ENCODE data around the gene SSTR5. TPM values are rescaled to one million over a fixed set of nuclear protein-coding genes. Genes with fewer than 3 reads are reported as not detected.

SSTR5 gene
- total RNA-seq (2022; extraction: Qiagen RNA extraction; ENCODE audit: low read depth) = 0.20 to 0.57 TPM (median 0.53 TPM) in 5 replicates

DNA sequence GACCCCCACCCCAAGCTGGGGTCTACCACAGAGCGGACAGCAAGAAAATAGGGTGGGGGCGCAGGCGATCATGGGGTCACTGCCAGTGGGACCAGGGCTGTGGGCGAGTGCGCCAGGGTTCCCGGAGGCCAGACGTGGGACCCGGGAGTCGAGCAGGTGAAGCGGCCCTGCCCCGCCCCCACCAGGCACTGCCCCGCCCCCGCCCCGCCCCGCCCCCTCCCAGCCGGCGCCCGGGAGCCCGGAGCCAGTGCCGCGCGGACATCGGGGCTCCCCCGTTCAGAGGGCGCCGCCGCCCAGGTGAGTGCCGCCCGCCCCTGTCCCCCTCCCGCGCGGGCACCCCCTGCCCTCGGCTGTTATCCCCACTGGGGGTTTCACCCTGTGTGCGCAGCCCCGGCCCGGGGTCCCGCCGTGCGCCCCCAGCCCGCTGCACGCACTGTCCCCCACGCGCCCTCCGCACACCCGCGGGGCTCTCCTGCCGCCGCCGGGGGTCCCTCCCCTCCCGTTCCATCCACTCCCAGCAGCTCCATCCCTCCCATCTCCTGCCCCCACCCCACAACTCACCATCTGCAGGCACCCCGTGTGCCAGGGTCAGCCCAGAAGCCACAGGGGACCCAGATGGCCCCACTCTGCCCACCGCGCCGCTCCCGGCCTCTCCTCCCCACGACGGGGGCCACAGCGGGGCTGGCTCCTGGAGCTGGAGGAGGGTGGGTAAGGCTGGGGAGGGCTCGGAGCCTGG is at the start of gene SSTR5:
SSTR5 (plus strand) TSS at position 222 of the 736 bp plus-strand sequence. CDS start 6,122 bp downstream, outside the sequence.

DNA sequence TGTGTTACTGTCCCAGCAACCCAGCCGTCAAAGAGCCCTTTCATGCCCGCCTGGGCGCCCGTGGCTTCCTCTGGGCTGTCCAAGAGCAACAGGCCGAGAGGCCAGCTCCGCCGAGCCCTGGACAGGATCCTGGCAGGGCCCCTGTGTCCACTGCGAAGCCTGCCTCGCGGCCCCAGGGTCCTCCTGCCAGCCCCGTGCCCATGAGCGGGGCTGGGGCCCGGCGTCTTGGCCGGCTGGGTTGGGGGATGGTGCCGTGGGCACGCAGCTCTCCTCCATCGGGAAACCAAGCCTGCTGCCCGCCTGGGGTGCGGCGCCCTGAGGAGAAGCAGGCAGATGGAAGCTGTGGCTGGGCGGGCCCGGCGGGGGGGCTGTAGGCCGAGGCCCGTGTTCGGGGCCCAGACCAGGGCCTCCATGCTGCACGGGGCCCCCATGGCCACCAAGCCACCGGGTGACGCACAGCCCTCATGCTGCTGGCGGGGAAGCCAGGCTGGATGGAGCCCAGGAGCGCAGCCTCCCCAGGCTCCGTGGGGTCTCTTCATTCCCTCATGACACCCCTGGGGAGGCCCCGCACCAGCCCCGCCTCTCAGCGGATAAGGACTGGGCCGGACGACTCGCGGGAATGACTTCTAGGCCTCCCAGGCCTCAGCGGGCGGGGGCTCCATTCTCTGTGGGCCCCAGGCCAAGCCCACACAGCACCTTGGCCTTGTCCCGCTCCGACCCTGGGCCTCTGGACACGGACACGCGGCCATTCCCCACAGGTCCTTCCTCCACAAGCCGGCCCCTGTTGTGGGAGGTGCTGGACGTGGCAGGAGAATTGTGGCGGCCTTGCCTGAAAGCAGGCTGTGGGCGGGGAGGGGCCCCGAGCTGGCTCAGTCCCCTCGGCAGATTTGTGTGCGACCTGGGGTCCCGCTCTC is 23.9 kb downstream of the SSTR5 start, which contains the start of gene C1QTNF8:
C1QTNF8 (minus strand) TSS at position 76 of the 914 bp plus-strand sequence. CDS start 1,322 bp downstream, outside the sequence.

Other genes starting within 250 kb of the SSTR5 start
- 4.8 to 12.8 TPM (median 8.8 TPM) in 5 replicates for gene LMF1, start 101.8 kb upstream of the SSTR5 start, total RNA-seq (2022; extraction: Qiagen RNA extraction; ENCODE audit: low read depth)
- gene SOX8, start 91.0 kb upstream of the SSTR5 start, total RNA-seq (2022; extraction: Qiagen RNA extraction; ENCODE audit: low read depth) = 1.2 to 2.0 TPM (median 1.7 TPM) in 5 replicates
- gene C1QTNF8, start 23.5 kb downstream of the SSTR5 start, total RNA-seq (2022; extraction: Qiagen RNA extraction; ENCODE audit: low read depth) = not detected in 5 replicates
- 6.3 to 18.6 TPM (median 17.1 TPM) in 5 replicates for gene CACNA1H, start 80.4 kb downstream of the SSTR5 start, total RNA-seq (2022; extraction: Qiagen RNA extraction; ENCODE audit: low read depth)
- gene TPSG1, start 152.5 kb downstream of the SSTR5 start, total RNA-seq (2022; extraction: Qiagen RNA extraction; ENCODE audit: low read depth) = not detected in 5 replicates
- 0.20 to 0.27 TPM in 2 of 5 replicates, not detected in the others for gene TPSB2, start 157.4 kb downstream of the SSTR5 start, total RNA-seq (2022; extraction: Qiagen RNA extraction; ENCODE audit: low read depth)
- not detected in 5 replicates for gene TPSAB1, start 168.0 kb downstream of the SSTR5 start, total RNA-seq (2022; extraction: Qiagen RNA extraction; ENCODE audit: low read depth)
- not detected in 5 replicates for gene TPSD1, start 183.3 kb downstream of the SSTR5 start, total RNA-seq (2022; extraction: Qiagen RNA extraction; ENCODE audit: low read depth)
- gene UBE2I, start 236.9 kb downstream of the SSTR5 start, total RNA-seq (2022; extraction: Qiagen RNA extraction; ENCODE audit: low read depth) = 154 to 260 TPM (median 165 TPM) in 5 replicates

Data from A549 treated with ZK216348 at 1 μM for 4 hours (cell line).